AG09319 (cell line): ENCODE measurements around the gene LMX1A.

ENCODE experiments used
- DNase-seq: peaks from one replicate; pipeline ENCODE4 v3.0.0-alpha.2; 2010; ENCODE audit warnings: low read depth; ENCODE audit errors: extremely low read depth
- TF ChIP-seq, protein P1 (sequence below): IDR thresholded peaks from 2 replicates; pipeline ENCODE4 v1.5.1; 2011; ENCODE audit warnings: low read depth, mild to moderate bottlenecking, inconsistent platforms, low read length, moderate library complexity

LMX1A gene

DNA sequence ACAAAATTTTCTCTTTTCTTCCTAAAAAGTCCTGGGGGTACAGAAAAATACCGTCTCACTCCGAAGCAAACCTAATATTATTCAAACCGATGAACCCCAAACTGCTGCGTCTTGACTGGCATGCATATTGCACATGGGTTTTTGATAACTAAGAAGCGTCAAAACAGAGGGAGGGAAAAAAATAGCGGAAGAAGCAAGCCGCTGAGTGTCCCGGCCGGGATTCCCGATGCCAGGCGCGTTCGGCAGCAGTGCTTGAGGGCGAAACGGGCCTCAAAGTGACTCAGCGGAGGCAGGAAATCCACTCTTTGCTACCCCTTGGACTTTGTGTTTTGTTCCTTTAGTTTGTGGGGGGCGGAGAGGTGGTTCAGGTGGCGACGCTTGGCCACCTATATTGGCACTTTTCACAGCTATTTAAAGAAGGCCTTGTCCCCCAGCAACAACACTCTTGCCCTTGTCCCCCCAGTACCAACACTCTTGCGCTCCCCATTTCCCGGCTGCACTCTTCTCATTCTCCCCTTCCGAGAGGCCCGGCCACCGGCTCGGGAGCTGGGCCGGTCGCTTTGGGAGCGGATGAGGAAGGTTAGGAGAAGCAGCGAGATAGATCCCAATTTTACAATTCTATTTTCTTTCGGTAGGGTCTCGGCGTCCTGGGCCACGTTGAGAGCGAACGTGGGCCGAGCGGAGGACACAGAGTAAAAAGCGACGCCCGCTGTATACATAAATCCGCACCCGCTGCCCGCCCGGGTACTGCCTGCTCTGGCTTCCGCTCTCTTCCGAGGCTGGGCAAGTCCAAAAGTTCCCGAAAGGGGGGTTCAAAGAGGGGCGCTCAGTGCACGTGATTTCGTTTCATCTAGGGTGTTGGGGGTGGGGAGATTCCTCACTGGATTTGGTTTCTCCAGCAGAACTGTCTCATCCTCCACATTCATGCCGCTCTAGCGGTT lies 2.5 kb downstream of the LMX1A start:
- TF ChIP-seq, protein P1, sequence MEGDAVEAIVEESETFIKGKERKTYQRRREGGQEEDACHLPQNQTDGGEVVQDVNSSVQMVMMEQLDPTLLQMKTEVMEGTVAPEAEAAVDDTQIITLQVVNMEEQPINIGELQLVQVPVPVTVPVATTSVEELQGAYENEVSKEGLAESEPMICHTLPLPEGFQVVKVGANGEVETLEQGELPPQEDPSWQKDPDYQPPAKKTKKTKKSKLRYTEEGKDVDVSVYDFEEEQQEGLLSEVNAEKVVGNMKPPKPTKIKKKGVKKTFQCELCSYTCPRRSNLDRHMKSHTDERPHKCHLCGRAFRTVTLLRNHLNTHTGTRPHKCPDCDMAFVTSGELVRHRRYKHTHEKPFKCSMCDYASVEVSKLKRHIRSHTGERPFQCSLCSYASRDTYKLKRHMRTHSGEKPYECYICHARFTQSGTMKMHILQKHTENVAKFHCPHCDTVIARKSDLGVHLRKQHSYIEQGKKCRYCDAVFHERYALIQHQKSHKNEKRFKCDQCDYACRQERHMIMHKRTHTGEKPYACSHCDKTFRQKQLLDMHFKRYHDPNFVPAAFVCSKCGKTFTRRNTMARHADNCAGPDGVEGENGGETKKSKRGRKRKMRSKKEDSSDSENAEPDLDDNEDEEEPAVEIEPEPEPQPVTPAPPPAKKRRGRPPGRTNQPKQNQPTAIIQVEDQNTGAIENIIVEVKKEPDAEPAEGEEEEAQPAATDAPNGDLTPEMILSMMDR: no peak
- no peak for DNase-seq

DNA sequence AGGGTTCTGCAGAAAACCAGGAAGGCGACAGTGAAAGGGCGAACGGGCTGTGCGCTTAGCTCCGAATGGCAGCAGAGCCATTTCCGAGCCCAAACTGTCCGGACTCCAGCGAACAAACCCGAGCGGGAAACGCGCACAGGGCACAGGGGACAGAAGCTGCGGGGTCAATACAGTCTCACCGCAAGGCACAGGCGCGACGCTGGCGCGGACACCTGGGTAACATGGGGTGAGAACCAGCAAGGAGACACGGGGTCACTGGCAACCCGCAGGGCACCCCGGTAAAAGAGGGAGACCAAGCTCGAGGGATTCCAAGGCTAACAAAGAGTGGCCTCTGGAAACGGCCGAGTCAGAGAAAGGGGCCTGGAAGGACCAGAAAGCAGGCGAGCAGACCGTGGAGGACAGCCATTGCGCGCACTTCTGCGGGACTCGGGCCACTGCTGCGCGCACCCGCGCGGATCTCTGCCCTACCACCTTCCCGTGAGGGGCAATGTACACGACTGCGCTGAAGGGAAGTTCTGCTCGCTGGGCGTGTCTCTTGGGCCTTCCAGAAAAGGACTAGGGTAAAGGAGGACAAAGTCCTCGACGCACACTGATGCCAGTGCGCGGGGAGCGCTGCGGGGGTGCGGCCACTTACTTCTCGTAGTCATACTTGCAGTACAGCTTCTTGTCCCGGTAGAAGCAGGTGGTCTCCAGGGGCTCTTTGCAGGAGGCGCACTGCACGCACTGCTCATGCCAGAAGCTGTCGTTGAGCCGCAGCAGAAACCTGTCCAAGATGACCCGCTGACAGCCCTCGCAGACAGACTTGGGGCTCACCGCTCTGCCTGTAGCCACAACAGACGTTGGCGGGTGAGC lies 3.8 kb downstream of the LMX1A start:
- TF ChIP-seq, protein P1: no peak
- DNase-seq: no peak

DNA sequence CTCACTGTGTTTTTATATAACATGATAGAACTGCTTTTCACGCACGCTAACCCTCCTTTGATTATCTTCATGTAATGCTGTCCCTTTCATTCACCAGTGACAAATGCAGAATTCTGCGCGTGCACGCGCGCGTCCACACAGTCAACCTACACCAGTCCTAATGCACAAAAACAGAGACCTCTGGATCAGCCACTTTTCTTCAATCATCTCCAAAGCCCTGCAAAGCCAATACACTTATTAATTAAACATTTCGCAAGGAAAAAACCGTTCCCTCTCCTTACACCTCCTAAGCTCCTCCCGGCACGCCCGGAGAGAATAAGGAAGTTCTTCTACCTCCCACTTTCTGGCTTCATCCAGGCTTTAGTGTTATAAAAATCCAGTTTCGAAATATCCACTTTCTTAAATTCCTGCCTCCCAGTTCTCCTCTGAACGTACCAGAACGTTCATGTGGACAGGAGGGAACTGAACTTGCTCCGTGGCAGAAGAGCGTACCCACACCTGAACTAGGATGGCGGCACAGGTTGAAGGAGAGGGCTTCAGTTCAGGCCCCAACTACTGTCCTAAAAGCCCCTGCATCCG lies 4.6 kb downstream of the LMX1A start:
- TF ChIP-seq, protein P1: no peak
- DNase-seq: no peak

DNA sequence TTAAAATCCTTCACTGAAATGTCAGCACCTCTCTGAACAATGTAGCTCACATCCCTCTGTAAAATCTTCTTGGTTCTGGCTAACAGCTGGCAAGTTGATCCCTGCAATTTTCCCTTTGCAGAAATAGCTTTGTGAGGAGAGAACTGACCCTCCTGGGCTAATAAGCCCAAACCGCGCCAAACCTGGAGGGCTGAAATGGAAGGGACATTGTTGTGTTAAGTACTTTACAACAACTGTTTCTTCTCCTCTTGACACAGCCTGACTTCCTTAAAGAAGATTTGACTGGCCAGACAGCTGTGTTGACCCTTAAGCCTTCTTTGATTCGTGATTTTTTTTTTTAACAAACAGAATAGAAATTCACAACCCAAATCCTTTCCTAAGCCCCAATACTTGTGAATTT lies 5.7 kb downstream of the LMX1A start:
- TF ChIP-seq, protein P1: no peak
- DNase-seq: no peak

DNA sequence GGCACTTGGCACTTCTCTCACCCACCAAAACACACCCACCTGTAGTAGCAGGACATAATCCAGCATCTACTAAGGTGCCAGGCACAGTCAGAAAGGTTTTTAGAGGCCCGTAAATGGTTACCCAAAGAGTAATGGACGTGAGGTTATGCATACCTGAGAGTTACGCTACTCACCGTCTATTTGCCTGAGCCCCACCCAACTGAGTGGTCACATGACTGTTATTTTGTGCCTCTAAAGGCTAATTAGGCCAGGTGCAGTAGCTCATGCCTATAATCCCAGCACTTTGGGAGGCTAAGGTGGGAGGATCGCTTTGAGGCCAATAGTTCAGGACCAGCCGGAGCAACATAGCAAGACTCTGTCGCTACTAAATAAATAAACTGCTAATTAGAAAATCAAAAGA lies 11.0 kb downstream of the LMX1A start:
- DNase-seq: no peak
- TF ChIP-seq, protein P1: no peak

DNA sequence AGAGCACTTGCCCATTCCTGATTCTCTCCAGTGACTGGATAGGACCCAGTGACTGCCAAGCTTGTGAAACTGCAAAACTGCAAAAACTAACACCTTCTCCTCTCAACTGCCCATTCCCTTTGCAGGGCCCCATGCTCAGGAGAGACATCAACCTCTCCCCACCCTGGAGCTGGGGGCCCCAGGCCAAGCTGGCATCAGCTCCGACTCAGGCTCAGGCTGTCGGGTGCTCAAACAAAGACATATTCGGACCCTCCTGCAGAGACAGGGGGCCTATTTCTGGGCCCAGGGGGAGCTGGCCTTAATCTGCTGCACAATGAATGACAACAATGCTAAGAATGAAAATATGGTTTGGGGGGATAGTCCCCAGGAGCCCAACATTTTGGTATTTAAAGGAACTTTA lies 11.8 kb downstream of the LMX1A start:
- DNase-seq: no peak
- TF ChIP-seq, protein P1: no peak
